GM23248 (cell line): Measurements from ENCODE around the gene BICRA. TPM values are rescaled to one million over a fixed set of nuclear protein-coding genes. Genes with fewer than 3 reads are reported as not detected.

Experiments
- DNase-seq: peaks from one replicate; pipeline ENCODE4 v3.0.0-alpha.2; 2015
- H2AFZ ChIP-seq: fragments of 200-600 bp; sonication (generic); 2 replicates; pipeline ENCODE4 v1.6.1; 2016; ENCODE audit warnings: antibody characterized with exemption
- H3F3A ChIP-seq: fragments of 200-600 bp; sonication (generic); 2 replicates; pipeline ENCODE4 v1.6.1; 2016; ENCODE audit warnings: mild to moderate bottlenecking, antibody characterized with exemption, mixed run types; ENCODE audit not compliant: insufficient read depth
- H3K27ac ChIP-seq: fragments of 200-600 bp; sonication (generic); 2 replicates; pipeline ENCODE4 v1.5.1; 2016; ENCODE audit warnings: mild to moderate bottlenecking
- H3K27me3 ChIP-seq: fragments of 200-600 bp; sonication (generic); replicated peaks from 2 replicates; pipeline ENCODE4 v1.6.1; 2016; ENCODE audit warnings: mild to moderate bottlenecking; ENCODE audit not compliant: insufficient read depth
- H3K36me3 ChIP-seq: fragments of 200-600 bp; sonication (generic); 2 replicates; pipeline ENCODE4 v1.6.1; 2016; ENCODE audit warnings: low read depth, mild to moderate bottlenecking
- H3K4me1 ChIP-seq: fragments of 200-600 bp; sonication (generic); 2 replicates; pipeline ENCODE4 v1.6.1; 2016; ENCODE audit warnings: mild to moderate bottlenecking; ENCODE audit not compliant: insufficient read depth
- H3K4me2 ChIP-seq: fragments of 200-600 bp; sonication (generic); one replicate; pipeline ENCODE4 v1.6.1; 2016; ENCODE audit warnings: mild to moderate bottlenecking; ENCODE audit not compliant: unreplicated experiment
- H3K4me3 ChIP-seq: fragments of 200-600 bp; sonication (generic); 2 replicates; pipeline ENCODE4 v1.5.1; 2016; ENCODE audit warnings: mild to moderate bottlenecking
- H3K79me2 ChIP-seq: fragments of 200-600 bp; sonication (generic); 2 replicates; pipeline ENCODE4 v1.6.1; 2016; ENCODE audit warnings: mild to moderate bottlenecking; ENCODE audit not compliant: insufficient read depth
- H3K9ac ChIP-seq: fragments of 200-600 bp; sonication (generic); 2 replicates; pipeline ENCODE4 v1.6.1; 2016; ENCODE audit warnings: mild to moderate bottlenecking
- H3K9me2 ChIP-seq: fragments of 200-600 bp; sonication (generic); 2 replicates; pipeline ENCODE4 v1.6.1; 2016; ENCODE audit warnings: mixed run types, mild to moderate bottlenecking, moderate library complexity; ENCODE audit not compliant: insufficient read depth
- H3K9me3 ChIP-seq: fragments of 200-600 bp; sonication (generic); one replicate; pipeline ENCODE4 v1.6.1; 2017; ENCODE audit warnings: low read depth
- H4K20me1 ChIP-seq: fragments of 200-600 bp; sonication (generic); 2 replicates; pipeline ENCODE4 v1.6.0; 2016; ENCODE audit not compliant: insufficient read depth
- EZH2 ChIP-seq: fragments of 200-600 bp; sonication (generic); IDR thresholded peaks from 2 replicates; pipeline ENCODE4 v1.6.1; 2018; ENCODE audit warnings: antibody characterized with exemption, mild to moderate bottlenecking; ENCODE audit not compliant: insufficient read depth, poor library complexity, severe bottlenecking
- EZH2phosphoT487 ChIP-seq: fragments of 200-600 bp; sonication (generic); IDR thresholded peaks from 2 replicates; pipeline ENCODE4 v1.6.1; 2018; ENCODE audit warnings: antibody characterized with exemption, moderate library complexity, mild to moderate bottlenecking, low read depth; ENCODE audit not compliant: insufficient read depth
- WGBS, 2 experiments: methylation state at CpG; one replicate each; pipeline ENCODE4 v1.1.6; 2015 to 2017; ENCODE audit warnings: low lambda C conversion rate in 2 of 2, low coverage in 1 of 2; ENCODE audit errors: missing lambda C conversion rate in 2 of 2; 5-methylcytosine and 5-hydroxymethylcytosine counted together
- in situ Hi-C: fragments of 300-500 bp; cut with MboI; formaldehyde crosslinking; loops from 2 replicates; pipeline ENCODE4 v1.15.0; 2020
- polyA plus RNA-seq: library from polyadenylated mRNA; unstranded; fragments of >200 nt; fragmentation: Nextera tagmentation; extraction: Ambion mirVana; gene quantifications from 2 replicates; pipeline ENCODE4 v1.2.1, GENCODE V29; 2016
- small RNA-seq: library from RNA; depleted of rRNA; stranded (forward); fragments of <200 nt; gene quantifications from one replicate; pipeline ENCODE3, GENCODE V24; 2014; ENCODE audit warnings: low read depth, low replicate concordance
- total RNA-seq: library from RNA; depleted of rRNA; stranded (reverse); fragments of >200 nt; shearing (Covaris generic); gene quantifications from 2 replicates; pipeline ENCODE4 v1.2.3, GENCODE V29; 2014; rRNA removed

The BICRA gene
- total and polyA plus RNA-seq, 2 experiments from 2014 or later: 0.86 to 1.1 TPM

DNA sequence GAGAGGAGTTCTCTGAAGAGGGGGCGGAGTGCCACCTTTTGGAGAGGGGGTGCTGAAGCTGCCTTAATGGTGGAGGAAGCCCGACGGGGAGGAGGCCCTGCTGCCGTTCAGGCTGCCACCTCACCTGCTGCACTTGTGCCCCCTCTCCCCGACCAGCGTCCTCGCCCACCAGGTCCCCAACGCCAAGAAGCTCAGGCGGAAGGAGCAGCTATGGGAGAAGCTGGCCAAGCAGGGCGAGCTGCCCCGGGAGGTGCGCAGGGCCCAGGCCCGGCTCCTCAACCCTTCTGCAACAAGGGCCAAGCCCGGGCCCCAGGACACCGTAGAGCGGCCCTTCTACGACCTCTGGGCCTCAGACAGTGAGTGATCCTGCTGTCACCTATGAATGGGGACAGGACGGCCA lies 141.8 kb downstream of the BICRA start:
- in situ Hi-C loops: no loop called here
- Histone ChIP-seq H3K9me3 (no peaks in the 10 kb centered on the region), H3K9ac (no peak overlapping the region), H3K4me2 (no peak overlapping the region), H3K79me2 (peaks cover 42% of the 10 kb centered on the region), H3K4me1 (peaks cover 8% of the 10 kb centered on the region; the same call in 1 of the 2 replicates), H3K4me3 (no peak overlapping the region), H3K27ac (no peak overlapping the region), H3F3A (no peaks in the 10 kb centered on the region), H3K36me3 (peaks cover 21% of the 10 kb centered on the region), H3K27me3 (no peaks in the 10 kb centered on the region), H2AFZ (no peak overlapping the region), H3K9me2 (no peaks in the 10 kb centered on the region), H4K20me1 (no peaks in the 10 kb centered on the region)
- WGBS, 2 experiments: 93 to 96% methylated on average over 15 to 18 of the region's 18 CpGs
- no peak for DNase-seq
- TF ChIP-seq EZH2 (no peak), EZH2phosphoT487 (no peak)

DNA sequence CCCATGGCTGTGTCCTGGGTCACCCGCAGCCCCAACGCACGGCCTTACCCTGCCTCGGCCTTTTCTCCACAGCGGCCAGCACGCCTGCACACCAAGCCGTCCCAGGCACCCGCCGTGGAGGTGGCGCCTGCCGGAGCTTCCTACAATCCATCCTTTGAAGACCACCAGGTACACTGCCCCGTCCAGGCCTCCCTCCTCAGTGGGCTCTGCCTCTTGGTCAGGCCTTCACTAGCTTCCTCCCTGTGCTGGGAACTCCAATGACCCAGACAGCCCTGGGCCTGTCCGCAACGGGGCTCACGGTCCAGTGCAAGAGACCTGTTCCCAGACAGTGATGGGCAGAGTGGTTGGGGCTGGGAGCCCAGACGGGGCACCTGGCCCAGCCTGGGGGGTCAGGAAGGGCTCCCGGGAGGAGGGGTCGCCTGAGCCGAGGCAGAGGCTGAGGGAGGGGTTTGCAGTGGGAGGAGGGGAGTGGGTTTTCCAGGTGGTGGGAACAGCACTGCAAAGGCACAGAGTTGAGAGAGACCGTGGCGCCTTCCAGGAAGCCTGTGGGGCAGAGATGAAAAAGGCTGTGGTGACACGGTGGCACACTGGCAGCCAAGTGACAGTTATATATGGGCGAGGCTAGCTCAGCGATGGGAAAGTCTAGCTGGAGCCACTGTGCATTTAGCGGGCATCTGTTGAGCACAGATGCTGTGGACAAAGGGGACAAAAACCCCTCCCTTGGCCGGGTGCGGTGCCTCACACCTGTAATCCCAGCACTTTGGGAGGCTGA lies 143.7 kb downstream of the BICRA start:
- TF ChIP-seq EZH2phosphoT487: no peak
- Histone ChIP-seq H3K4me1 (no peaks in the 10 kb centered on the region), H3K9ac (no peak overlapping the region), H3F3A (no peaks in the 10 kb centered on the region), H3K79me2 (peaks cover 23% of the 10 kb centered on the region), H3K27me3 (no peaks in the 10 kb centered on the region), H3K36me3 (peaks cover 16% of the 10 kb centered on the region), H3K4me3 (no peak overlapping the region), H3K4me2 (no peak overlapping the region), H3K27ac (no peak overlapping the region), H3K9me2 (no peaks in the 10 kb centered on the region), H4K20me1 (no peaks in the 10 kb centered on the region), H2AFZ (no peak overlapping the region), H3K9me3 (no peaks in the 10 kb centered on the region)
- DNase-seq: no peak
- 90 to 91% methylated on average over 26 to 27 of the region's 27 CpGs for WGBS, 2 experiments
- in situ Hi-C loops: no loop called here

Small RNA genes lying within 50 kb of the gene (small RNA-seq; reads per million reads assigned to genes)
- not detected for gene RN7SL322P

Other genes with a start within 250 kb of the BICRA start
- 51.5 and 56.1 TPM in 2 replicates for gene MEIS3, start 189.6 kb upstream of the BICRA start, total RNA-seq
- 17.6 and 20.1 TPM in 2 replicates for gene MEIS3, start 189.6 kb upstream of the BICRA start, polyA plus RNA-seq
- gene SLC8A2, start 137.2 kb upstream of the BICRA start, total RNA-seq: 0.38 TPM in 1 of 2 replicates, not detected in the other
- gene SLC8A2, start 137.2 kb upstream of the BICRA start, polyA plus RNA-seq: 0.11 TPM in 1 of 2 replicates, not detected in the other
- gene KPTN, start 124.9 kb upstream of the BICRA start, total RNA-seq: 3.1 and 18.3 TPM in 2 replicates
- 7.2 and 9.6 TPM in 2 replicates for gene KPTN, start 124.9 kb upstream of the BICRA start, polyA plus RNA-seq
- gene NAPA, start 94.1 kb upstream of the BICRA start, total RNA-seq: 94.1 and 110 TPM in 2 replicates
- 183 and 187 TPM in 2 replicates for gene NAPA, start 94.1 kb upstream of the BICRA start, polyA plus RNA-seq
- not detected in 2 replicates for gene ZNF541, start 36.0 kb upstream of the BICRA start, total RNA-seq
- gene ZNF541, start 36.0 kb upstream of the BICRA start, polyA plus RNA-seq: 0.11 and 0.15 TPM in 2 replicates
- 163 and 169 TPM in 2 replicates for gene EHD2, start 104.3 kb downstream of the BICRA start, total RNA-seq
- gene EHD2, start 104.3 kb downstream of the BICRA start, polyA plus RNA-seq: 498 and 517 TPM in 2 replicates
- gene NOP53, start 136.4 kb downstream of the BICRA start, total RNA-seq: 58.3 and 62.8 TPM in 2 replicates
- gene NOP53, start 136.4 kb downstream of the BICRA start, polyA plus RNA-seq: 39.8 and 40.7 TPM in 2 replicates
- gene SELENOW, start 169.6 kb downstream of the BICRA start, total RNA-seq: 436 and 571 TPM in 2 replicates
- gene SELENOW, start 169.6 kb downstream of the BICRA start, polyA plus RNA-seq: 558 and 561 TPM in 2 replicates
- not detected in 2 replicates for gene TPRX1, start 195.4 kb downstream of the BICRA start, total RNA-seq
- gene TPRX1, start 195.4 kb downstream of the BICRA start, polyA plus RNA-seq: not detected in 2 replicates
- gene CRX, start 212.8 kb downstream of the BICRA start, total RNA-seq: not detected in 2 replicates
- gene CRX, start 212.8 kb downstream of the BICRA start, polyA plus RNA-seq: not detected in 2 replicates